ENCODE measurements around the gene TNC. TPM values are rescaled to one million over a fixed set of nuclear protein-coding genes. Genes with fewer than 3 reads are reported as not detected.

The TNC gene
- total and polyA plus RNA-seq, 2 experiments from 2014 or later, result 12.7 to 20.9 TPM

- Histone ChIP-seq H3K9me2 (replicated peaks; ENCODE audit: insufficient read depth) (no peaks in the 10 kb centered on the region), H2AFZ (no peak overlapping the region), H3K27ac (no peak overlapping the region), H3K4me2 (no peak overlapping the region), H3K79me2 (no peaks in the 10 kb centered on the region), H3K4me3 (no peak overlapping the region), H4K20me1 (ENCODE audit: insufficient read depth, poor library complexity, severe bottlenecking) (no peaks in the 10 kb centered on the region), H3K4me1 (ENCODE audit: insufficient read depth) (no peaks in the 10 kb centered on the region), H3K9me3 (ENCODE audit: low read depth) (no peaks in the 10 kb centered on the region), H3K36me3 (replicated peaks; ENCODE audit: insufficient read depth, low read depth) (no peaks in the 10 kb centered on the region), H3K27me3 (no peaks in the 10 kb centered on the region)
- 93% methylated on average over 6 of the region's 6 CpGs for WGBS (ENCODE audit: low lambda C conversion rate, missing lambda C conversion rate)
- DNase-seq (ENCODE audit: low spot score), result no peak
- no peak for TF ChIP-seq EZH2phosphoT487 (IDR thresholded peaks at IDR 0.05; ENCODE audit: low read depth, severe bottlenecking, unreplicated experiment)
- TF ChIP-seq CTCF (IDR thresholded peaks at IDR 0.05; ENCODE audit: poor library complexity), result no peak
- TF ChIP-seq EZH2 (IDR thresholded peaks at IDR 0.05; ENCODE audit: borderline replicate concordance), result no peak
Measured at GRCh38 chr9:115142517-115143270, 24.7 kb upstream of the TNC start.

- Histone ChIP-seq H4K20me1 (ENCODE audit: insufficient read depth, poor library complexity, severe bottlenecking) (no peaks in the 10 kb centered on the region), H3K36me3 (replicated peaks; ENCODE audit: insufficient read depth, low read depth) (no peaks in the 10 kb centered on the region), H3K9me3 (ENCODE audit: low read depth) (no peaks in the 10 kb centered on the region), H3K27ac (no peak overlapping the region), H3K4me1 (ENCODE audit: insufficient read depth) (no peaks in the 10 kb centered on the region), H3K79me2 (no peaks in the 10 kb centered on the region), H3K27me3 (no peaks in the 10 kb centered on the region), H2AFZ (no peak overlapping the region), H3K9me2 (replicated peaks; ENCODE audit: insufficient read depth) (no peaks in the 10 kb centered on the region), H3K4me2 (no peak overlapping the region), H3K4me3 (no peak overlapping the region)
- no peak for DNase-seq (ENCODE audit: low spot score)
- TF ChIP-seq EZH2 (IDR thresholded peaks at IDR 0.05; ENCODE audit: borderline replicate concordance) (no peak), CTCF (IDR thresholded peaks at IDR 0.05; ENCODE audit: poor library complexity) (no peak), EZH2phosphoT487 (IDR thresholded peaks at IDR 0.05; ENCODE audit: low read depth, severe bottlenecking, unreplicated experiment) (no peak)
Measured at GRCh38 chr9:115142090-115142489, 24.1 kb upstream of the TNC start.

GRCh38 chr9:115141612-115142011 is 23.7 kb upstream of the TNC start:
- H3K4me3 ChIP-seq, result no peak overlapping the region
- DNase-seq (ENCODE audit: low spot score), result no peak
- no peaks in the 10 kb centered on the region for H3K79me2 ChIP-seq
- H3K36me3 ChIP-seq (replicated peaks; ENCODE audit: insufficient read depth, low read depth), result no peaks in the 10 kb centered on the region
- H3K4me2 ChIP-seq, result no peak overlapping the region
- H3K9me2 ChIP-seq (replicated peaks; ENCODE audit: insufficient read depth), result no peaks in the 10 kb centered on the region
- 95% methylated on average over 3 of the region's 3 CpGs for WGBS (ENCODE audit: low lambda C conversion rate, missing lambda C conversion rate)
- TF ChIP-seq CTCF (IDR thresholded peaks at IDR 0.05; ENCODE audit: poor library complexity), result no peak
- TF ChIP-seq EZH2 (IDR thresholded peaks at IDR 0.05; ENCODE audit: borderline replicate concordance), result no peak
- no peak for TF ChIP-seq EZH2phosphoT487 (IDR thresholded peaks at IDR 0.05; ENCODE audit: low read depth, severe bottlenecking, unreplicated experiment)
- H3K27ac ChIP-seq, result no peak overlapping the region
- no peaks in the 10 kb centered on the region for H4K20me1 ChIP-seq (ENCODE audit: insufficient read depth, poor library complexity, severe bottlenecking)
- no peaks in the 10 kb centered on the region for H3K9me3 ChIP-seq (ENCODE audit: low read depth)
- H3K4me1 ChIP-seq (ENCODE audit: insufficient read depth), result no peaks in the 10 kb centered on the region
- no peaks in the 10 kb centered on the region for H3K27me3 ChIP-seq
- H2AFZ ChIP-seq, result no peak overlapping the region
